Ammon's horn (tissue), 1 donor: ENCODE results near the gene FAM53A.
"Not testable (repeated sequence)": the region's sequence is repeated elsewhere in the genome, so short reads cannot be mapped to it uniquely, and the experiment has no call there.

Experiments
- DNase-seq: peaks from one replicate; pipeline ENCODE4 v3.0.0-alpha.2; 2016; ENCODE audit warnings: low spot score

FAM53A gene

DNA sequence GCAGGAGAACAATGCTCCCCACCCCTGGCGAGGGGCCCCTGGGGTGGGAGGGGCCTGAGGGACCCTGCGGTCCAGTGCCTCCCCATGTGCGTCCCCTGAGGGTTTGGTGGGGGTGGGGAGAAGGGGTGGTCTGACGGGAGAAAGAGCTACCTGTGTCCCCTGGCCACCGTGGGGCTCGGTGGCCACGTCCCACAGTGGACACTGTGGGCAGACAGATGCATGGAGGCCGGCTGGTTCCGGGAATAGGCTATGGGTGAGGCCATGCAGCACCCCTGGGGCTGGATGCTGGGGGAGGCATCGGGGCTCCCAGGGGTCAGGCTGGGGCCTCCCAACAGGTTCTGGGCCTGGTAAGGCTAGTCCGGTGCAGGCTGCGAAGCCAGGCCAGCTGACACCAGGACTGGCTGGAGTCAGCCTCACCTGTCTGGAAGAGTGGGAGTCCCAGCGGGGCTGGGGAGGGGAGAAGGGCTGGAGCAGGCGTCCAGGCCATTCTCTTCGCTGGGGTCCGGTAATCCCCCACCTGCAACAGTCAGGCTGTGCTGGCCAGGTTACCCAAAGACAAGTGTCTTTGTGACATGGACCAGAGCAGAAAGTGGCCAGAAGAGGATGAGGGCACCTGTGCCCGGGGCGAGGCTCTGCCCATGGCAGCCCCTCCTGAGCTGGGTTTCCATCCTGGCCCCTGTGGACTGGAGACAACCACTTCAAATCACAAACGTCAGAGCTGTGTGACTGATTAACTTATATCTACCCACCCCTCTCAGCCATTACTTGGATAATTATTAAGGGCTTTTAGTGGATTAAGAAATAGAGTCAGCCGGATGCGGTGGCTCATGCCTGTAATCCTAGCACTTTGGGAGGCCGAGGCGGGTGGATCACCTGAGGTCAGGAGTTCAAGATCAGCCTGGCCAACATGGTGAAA is 1.4 kb upstream of the FAM53A start:
- no peak for DNase-seq

DNA sequence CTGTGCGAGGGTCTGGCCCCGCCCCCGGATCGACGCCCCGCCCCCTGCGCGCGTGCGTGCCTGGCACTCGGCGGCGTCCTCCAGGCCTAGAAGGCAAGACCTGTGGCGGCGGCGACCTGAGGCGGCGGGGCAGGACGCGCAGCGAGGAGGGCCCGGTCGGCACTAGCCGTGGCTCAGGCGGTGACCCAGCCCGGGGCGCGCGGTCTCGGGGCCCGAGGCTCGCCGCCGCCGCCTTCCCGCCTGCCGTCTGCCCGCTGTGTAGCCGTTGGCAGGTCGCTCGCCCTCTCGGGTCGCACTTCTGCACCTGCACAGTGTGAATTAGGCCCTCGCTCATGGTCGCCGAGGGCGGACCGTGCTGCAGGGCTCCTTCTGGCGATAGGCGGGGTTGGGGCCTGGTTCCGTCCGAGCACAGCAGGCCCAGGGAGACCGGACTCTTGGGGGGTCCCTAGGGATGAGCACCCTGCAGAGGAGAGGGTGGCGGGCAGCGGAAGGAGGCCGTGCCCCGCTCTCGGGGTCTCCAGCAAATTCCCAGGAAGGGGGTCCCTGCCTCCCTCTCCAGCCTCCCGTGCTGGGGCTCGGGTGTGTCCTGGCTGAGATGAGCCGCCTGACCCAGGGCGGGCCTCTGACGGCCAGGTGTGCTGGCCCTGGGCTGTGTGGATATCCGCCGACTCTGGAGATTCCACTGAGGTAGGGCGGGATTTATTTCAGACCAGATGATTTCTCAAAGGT is 557 bp upstream of the FAM53A start:
- no peak for DNase-seq

DNA sequence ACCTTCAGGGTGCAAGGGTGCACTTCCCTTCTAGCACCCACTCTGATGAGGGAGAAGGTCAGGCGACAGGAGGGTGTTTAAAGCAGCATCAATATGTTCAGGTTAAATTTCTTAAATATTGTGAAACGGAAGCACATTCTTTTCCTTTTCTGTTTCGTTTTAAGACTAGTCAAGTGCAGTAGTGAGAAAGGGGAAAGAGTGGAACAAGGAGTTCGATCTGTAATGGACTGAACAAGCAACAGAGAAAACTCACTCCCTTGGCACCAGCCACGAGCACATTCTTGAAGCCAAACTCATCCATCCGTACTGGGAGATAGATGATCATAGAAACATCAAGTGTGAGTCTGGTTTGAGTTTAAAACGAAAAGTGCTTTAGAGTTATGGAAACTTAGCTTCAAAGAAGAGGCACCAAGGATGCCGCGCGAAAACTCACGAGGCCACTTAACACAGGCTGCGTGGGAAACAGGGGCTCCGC is 815 bp downstream of the FAM53A start:
- no peak for DNase-seq

DNA sequence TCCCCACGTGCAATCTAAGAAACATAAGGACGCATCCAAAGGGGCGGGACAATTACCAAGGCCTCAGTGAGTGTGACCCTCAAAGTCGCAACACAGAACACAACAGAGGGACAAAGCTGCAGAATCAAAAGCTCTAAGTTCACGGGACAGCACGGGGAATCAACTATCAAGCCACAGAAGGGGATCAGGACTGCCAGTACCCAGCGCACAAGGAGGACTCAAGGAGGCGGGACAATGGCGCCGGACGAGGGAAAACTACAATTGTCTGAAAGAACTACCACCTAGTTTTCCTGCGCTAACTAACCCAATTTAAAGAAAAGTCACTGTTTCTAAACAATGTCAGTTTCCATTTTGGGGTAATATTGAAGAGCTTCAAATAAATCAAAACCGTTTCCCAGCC is 1.3 kb downstream of the FAM53A start:
- no peak for DNase-seq

DNA sequence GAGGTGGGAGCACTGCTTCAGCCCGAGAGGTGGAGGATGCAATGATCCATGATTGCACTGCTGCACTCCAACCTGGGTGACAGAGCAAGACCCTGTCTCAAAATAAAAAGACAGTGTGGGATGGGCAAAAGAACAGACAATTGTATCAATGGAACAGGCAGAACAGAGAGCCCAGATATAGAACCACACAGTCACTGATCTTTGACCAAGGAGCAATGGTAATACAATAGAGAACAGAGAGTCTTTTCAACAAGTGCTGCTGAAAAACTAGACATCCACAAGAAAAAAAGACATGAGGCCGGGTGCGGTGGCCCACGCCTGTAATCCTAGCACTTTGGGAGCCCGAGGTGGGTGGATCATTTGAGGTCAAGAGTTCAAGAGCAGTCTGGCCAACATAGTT is 5.9 kb downstream of the FAM53A start:
- DNase-seq, result no peak

DNA sequence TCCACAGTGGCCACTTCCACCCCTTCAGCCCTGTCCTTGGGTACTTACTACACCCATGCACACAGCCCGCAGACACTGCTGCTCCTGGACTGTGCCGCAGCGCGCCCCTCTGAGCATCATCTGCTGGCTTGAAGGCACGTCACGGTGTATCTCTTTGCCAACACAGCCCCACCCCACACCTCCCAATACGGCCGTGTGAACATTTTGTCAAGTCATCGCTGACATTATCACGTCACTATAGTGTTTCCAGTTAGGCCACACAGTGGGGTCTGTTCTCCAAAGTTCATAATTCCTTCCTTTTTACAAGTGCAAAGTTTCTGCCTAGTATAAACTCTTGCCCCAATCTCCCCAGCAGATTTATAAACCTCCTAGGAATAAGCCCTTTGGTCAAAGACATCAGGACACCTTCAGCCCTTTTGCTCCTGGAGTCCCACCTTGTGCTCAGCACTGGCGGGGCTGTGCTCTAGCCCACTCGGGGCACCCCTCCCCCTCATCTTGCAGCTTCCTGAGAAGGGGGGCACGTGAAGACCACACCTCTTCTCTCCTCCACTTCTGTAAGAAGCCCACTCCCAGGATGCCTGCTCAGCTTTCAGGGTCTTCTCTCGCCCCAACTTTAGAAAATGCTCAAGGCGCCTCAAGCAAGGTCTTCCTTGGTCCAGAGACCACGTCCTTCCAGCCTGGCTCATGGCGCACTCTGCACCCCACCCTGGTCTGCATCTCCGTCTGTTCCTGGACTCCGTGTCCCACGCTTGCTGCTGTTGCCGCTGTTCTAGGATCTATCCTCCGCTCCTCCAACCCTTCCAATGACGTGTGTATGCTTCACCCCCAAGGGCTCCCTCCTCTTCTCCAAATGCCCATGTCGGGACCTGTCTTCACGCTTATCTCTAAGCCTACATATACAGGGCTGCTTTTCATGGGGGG is 7.2 kb downstream of the FAM53A start:
- no peak for DNase-seq

DNA sequence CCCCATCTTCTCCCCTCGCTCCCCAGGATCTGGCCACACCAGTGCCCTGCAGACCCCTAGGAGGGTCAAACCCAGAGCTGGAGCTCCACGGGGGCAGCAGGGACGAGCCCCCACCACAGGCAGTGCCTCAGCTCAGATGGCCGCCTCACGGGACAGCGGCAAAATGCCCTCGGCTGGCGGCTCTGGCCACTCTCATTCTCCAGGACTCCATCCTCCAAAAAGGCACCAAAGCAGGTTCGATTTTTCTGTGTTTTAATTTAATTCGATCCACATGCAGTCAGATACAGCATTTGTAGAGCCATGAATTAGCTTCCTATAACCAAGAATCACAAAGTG is 8.3 kb downstream of the FAM53A start:
- no peak for DNase-seq

DNA sequence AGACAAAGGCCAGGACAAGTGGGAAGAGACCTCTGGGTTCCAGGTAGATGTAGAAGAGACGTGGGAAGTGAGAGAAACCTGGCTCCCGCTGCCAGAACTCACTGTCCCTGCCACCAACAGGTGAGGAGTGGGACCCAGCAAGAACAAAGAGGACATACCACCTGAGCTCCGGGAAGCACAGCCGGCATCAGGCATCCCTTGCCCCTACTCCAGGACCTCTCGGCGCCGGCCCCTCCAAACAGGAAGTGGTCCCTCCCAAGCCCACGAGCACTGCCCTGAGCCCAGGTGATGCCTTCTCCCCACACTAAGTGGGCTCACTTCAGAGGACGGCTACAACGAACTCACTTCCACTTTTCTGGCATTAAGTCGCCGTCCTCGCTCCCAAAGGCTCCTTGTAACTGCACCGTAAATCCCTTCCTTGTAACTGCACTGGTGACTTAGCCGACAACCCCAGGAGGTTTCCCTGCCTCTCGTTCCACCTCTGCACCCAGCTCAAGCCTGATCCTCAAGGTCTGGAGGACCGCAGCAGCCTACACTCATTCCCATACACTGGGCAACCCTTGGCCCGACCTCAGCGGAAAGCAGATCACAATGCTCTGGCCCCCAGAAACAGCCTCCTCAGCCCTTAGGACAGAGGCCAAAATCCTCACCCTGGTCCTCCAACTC is 8.8 kb downstream of the FAM53A start:
- DNase-seq, result no peak

DNA sequence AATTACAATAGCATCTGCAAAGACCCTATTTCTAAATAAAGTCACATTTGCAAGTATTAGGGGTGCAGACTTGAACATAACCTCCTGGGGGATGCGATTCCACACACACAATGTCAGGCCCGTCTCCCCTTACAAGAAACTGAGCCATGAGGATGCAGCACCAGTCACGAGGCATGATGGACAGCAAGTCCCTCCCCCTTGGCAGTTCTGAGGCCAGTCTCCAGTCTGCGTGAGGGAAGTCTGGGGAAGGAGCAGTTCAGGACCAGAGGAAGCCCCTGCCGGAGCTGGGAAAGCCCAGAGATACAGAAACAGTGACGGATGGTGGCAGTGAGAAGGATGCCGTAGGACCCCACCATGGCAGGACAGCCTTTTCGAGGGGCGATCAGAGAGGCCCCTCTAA is 9.4 kb downstream of the FAM53A start:
- DNase-seq, result peak; percentile 65

DNA sequence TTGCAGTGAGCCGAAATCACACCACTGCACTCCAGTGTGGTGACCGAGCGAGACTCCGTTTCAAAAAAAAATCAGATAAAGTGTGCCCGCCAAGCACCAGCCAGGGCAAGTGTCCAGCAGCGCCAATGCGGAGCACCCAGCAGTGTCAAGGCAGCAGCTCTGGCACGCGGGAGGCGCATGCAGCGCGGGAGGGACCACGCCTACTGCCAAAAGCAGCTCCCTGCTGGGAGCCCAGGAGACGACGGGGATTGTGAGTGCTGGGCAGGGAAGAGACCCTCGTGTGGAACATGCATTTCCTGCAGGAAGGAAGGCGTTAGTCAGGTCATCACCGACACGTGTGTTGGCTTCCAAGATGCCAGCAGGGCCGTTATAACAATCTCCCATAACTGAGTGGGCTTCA is 10.4 kb downstream of the FAM53A start:
- DNase-seq, result no peak

DNA sequence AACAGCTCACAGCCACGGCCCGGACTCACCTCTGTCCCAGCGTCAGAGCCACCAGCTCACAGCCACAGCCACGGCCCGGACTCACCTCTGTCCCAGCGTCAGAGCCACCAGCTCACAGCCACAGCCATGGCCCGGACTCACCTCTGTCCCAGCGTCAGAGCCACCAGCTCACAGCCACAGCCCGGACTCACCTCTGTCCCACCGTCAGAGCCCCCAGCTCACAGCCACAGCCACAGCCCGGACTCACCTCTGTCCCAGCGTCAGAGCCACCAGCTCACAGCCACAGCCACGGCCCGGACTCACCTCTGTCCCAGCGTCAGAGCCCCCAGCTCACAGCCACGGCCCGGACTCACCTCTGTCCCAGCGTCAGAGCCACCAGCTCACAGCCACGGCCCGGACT is 13.1 kb downstream of the FAM53A start:
- DNase-seq, result not testable (repeated sequence)

DNA sequence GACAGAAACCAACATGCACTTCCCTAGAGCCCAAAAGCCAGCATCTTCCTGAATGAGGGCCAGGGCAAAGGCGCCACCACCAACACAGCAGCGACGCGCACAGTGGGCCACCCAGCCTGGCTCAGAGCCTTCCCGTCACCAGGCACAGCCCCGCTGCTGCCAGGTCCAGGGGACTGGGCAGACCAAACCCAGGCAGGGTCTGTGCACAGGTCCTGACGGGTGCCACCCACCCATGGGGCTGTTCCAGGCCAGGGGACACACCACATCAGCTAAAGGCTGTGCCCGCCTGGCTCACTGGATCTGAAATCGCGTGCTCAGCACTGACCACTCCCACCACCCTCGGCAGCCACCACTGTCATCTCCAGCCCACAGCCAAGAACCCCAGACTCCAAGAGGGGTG is 13.8 kb downstream of the FAM53A start:
- no peak for DNase-seq

DNA sequence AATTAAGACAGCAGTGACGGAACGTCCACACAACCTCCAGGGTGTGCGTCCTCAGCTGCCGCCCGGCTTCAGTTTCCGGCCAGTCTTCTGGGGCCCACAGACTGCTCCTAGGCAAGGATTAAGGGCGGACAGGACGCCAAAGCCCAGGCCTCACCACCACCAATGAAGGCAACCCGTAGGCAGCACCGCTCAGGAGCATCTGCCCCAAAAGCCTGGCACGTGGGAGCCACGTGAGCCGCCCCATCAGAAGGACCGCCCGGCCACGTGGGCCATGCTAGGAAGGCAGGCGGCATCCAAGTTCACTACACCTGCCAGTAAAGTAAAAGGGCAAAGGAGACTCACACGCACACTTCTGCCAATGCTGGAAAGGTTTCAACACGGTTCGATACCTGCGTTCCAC is 14.3 kb downstream of the FAM53A start:
- DNase-seq, result no peak

DNA sequence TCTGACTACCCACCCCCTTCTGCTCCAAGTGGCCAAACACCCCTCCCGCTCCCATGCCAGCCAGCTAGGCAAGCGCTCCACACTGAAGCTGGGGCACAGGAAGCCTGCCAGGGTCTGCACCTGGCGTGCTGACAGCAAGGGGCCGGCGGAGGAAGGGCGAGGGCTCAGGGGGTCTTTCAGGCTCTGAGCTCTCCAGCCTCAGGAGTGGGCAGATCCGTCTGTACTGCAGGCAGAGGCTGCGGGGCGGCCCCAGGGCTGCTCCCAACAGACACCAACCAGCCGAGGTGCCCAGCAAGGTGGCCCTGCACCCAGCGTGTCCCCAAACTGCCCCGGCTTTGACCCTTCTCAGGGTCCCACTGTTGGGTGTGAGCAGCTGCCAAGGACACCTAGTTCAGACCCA is 14.8 kb downstream of the FAM53A start:
- DNase-seq, result no peak

DNA sequence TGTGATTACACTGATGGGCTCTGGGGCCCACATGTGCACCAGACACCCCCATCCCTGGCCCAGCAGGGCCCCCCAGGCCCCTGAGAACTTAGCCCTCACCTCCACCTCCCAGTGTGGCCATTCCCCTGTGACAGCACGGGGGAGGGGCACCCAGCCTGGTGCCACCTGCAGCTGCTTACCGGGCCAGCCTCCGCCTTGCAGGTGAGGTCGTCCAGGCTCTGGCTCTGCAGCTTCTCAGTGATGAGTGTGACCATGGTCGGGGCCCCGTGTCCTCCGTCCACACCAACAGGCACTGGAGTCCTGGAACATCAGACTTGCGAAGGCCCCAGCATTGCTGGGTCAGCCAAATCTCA is 15.6 kb downstream of the FAM53A start:
- no peak for DNase-seq

DNA sequence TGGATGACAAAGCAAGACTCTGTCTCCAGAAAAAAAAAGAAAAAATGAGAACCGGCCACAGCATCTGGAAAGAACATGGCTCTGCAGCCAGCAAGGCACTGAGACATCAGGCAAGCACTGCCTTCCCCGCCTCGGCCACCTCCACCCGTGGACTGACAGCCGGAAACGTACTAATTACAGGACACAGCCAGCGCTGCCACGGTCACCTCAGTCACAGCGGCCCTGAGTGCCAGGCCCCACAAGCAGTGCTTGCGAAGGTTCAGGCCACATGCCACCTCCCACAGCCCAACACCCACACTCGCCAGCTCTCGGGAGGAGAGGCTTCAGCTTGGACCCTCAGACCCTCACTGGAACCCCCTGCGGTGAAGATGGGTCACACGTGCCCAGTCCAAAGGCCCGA is 16.8 kb downstream of the FAM53A start:
- no peak for DNase-seq

DNA sequence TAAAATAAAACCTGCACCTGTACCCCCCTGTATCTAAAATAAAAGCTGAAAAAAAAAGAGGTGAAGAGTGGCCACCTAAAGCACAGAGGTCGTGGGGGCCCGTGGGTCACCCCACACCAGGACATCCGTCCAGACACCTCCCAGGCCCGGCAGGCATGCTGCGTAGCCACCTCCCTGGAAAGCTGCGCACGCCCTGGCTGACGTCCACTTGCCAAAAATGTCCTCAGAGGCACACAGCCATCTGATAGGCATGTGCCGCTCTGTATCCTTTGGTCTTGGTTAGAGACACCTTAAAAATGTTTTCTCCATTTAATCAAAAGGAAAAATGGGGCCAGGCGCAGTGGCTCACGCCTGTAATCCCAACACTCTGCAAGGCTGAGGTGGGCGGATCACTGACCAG is 17.7 kb downstream of the FAM53A start:
- DNase-seq, result no peak

DNA sequence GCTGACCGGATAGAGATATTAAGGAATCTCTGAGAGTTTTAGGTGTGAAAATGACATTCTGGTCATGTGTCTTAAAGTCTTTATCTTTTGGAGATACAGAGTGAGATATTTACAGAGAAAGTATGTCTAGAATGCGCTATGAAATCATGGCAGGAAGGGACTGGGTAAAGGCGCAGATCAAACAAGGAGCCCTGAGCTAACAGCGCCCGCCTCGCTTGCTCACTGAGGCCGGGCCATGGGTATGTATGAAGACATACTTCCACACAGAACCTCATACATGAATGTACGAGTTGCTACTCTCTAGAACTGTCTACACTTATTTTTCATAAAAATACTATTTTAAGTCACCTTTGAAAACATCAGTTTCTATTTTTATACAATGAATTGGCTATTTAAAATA is 20.0 kb downstream of the FAM53A start:
- no peak for DNase-seq

DNA sequence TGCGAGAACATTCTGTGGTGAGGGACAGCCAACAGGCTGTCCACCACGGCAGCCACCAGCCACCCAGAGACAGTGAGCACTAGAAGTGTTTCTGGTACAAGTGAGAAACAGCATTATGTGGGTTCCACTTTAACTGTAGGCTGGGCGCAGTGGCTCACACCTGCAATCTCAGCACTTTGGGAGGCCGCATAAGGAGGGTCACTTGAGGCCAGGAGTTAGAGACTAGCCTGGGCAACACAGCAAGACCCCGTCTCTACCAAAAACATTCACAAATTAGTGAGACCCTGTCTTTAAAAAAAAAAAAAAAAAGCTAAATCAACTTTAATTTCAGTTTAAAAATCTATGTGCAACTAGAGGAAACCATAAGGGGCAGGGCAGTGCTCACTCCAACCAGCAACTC is 20.6 kb downstream of the FAM53A start:
- DNase-seq, result no peak

DNA sequence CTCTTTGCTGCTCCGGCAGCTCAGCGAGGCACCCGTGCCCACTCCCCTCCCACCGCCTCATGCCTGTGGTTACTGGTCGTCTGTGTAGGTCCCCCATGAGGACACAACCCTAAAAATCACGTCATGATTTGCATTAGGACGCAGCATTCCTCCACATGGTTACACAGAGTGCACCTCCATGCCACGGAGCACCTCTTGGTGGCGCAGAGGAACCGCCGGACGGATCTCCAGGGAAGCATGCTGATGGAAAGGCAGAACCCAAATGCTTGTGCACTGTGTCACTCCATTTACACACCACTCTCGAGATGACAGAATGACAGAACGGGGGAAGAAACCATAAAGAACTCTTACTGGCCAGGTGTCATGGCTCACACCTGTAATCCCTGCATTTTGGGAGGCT is 22.4 kb downstream of the FAM53A start:
- no peak for DNase-seq

DNA sequence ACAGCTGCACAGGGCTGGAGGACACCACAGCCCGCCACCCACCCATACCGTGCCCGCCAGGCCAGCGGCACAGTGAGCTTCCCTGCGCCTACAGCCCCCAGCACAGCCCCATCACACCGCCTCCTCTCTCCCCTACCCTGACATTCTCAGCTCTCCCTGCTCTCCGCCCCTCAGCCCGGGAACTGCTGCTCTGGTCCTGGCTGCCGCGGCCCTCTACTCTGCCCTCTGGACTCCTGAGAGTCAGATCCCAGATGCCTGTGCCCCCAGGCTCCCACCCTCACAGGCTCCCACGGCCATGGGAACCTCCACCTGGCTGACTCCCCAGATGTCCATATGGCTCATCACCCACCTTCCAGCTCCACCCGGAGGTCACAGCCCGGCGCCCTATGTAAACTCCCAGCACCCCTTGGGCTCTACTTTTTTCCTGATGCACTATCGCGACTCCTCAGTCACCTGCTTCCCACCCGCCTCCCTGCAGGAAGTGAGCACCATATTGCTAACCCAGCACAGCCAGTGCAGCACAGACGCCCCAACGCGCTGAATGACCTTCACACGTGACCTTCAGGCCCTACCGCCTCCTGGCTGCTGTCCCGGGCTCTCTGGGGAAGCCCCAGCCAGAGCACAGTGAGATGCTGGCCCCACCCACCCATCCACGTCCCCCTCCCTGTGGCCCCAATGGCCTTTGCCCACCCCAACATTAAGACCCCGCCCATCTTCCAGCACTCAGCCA is 23.0 kb downstream of the FAM53A start:
- DNase-seq, result no peak
